Measurements from ENCODE around the gene ULK1. TPM values are rescaled to one million over a fixed set of nuclear protein-coding genes. Genes with fewer than 3 reads are reported as not detected.

ULK1 gene
- total RNA-seq, 2 experiments from 2014 or later, result 20.2 to 24.4 TPM

DNA sequence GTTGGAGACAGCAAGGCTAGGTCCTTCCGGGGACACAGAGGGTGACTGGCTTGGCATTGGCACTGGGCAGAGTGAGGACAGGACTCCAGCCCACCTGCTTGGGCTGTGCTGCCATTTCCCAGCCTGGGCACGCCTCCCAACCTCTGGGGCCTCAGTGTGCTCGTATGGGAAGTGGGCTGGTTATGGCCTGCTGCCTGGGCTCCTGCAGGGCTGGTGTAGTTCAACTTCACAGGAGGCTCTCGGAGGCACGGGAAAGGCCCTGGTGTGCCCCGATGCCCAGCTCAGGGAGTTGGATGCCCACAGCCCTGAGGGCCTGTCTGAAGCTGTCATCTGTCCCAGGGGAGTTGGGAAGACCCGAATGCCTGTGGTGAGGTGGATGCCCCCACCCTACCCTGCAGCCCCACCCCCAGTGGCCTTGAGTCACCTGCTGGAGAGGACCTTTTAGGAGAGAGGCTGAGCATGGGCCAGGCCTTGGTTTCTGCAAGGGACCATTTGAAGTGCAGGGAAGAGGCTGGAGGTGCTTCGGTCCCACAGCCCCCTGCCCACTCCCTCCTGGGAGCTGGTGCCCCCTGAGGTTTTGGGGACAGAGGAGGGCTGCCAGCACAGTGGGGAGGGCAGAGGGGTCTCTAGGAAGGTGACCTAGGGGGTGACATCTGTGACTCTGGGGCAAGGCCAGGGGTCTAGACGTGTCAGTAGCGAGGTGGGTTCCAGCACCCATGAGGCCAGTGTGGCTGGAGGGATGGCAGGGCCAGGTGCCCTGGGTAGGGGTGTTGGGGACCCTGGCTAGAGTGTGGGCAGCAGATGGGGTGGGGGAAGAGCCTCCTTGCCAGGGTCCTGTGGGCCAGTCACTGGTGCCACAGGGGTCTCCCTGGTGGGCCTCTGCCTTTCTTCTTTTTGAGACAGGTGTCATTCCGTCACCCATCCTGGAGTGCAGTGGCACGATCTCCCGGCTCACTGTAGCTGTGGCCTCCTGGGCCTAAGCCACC is 9.1 kb downstream of the ULK1 start:
- Mint-ChIP-seq H3K4me3 (no peak overlapping the region), H3K9me3 (ENCODE audit: low read depth) (no peaks in the 10 kb centered on the region), H3K27me3 (no peaks in the 10 kb centered on the region), H3K36me3 (no peaks in the 10 kb centered on the region), H3K4me1 (peaks cover 4% of the 10 kb centered on the region), H3K27ac (no peak overlapping the region)
- CTCF ChIA-PET, result no interaction called here
- DNase-seq (no peak), ATAC-seq (no peak)

DNA sequence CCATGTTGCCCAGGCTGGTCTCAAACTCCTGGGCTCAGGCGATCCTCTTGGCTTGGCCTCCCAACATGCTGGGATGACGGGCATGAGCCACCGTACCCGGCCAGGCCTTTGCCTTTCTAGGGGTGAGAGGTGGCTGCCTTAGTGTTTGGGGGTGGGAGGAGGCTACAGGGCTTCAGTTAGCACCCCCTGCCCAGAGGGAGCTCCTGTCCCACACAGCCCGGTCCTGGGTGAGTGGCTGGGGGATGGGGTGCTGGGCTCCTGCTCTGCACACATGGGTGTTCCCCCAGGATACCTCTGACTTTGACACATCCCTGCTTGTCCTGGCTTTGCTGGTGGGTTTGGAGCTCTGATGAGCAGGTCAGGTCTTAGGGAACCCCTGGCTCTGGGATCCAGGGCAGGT is 9.9 kb downstream of the ULK1 start:
- no peak for ATAC-seq
- no peaks in the 10 kb centered on the region for H3K9me3 Mint-ChIP-seq (ENCODE audit: low read depth)
- no peaks in the 10 kb centered on the region for H3K36me3 Mint-ChIP-seq
- H3K4me1 Mint-ChIP-seq, result peaks cover 4% of the 10 kb centered on the region
- no peaks in the 10 kb centered on the region for H3K27me3 Mint-ChIP-seq
- CTCF ChIA-PET, result no interaction called here
- DNase-seq, result no peak
- H3K27ac Mint-ChIP-seq, result no peak overlapping the region
- H3K4me3 Mint-ChIP-seq, result no peak overlapping the region

DNA sequence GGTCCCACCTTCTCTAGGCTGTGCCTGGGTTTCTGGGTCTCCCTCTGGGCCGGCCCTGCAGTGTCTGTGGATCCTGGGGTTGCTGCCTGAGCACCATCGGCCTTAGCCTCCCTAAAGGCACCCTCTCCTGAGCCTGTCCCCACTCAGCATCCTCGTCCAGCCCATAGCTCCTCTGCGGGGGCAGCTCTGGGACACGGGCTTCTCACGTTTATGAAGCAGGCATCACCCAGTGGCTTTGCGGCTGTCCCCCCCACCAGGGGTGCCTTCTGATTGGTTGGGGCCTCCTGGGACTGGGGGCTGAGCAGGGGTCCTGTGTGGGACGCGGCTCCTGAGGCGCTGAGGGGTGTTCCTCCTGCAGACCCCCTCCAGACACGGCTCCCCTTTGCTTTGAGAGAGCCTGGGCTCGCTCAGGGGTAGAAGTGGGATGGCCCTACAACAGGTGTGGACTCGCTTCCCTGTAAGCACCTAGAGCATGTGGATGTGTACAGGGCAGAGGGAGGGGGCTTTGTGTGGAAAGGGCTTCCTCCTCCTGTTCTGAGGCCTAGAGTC is 10.7 kb downstream of the ULK1 start:
- no peaks in the 10 kb centered on the region for H3K36me3 Mint-ChIP-seq
- no peaks in the 10 kb centered on the region for H3K27me3 Mint-ChIP-seq
- H3K27ac Mint-ChIP-seq, result no peak overlapping the region
- CTCF ChIA-PET, result no interaction called here
- DNase-seq (no peak), ATAC-seq (no peak)
- H3K4me1 Mint-ChIP-seq, result peaks cover 4% of the 10 kb centered on the region
- H3K9me3 Mint-ChIP-seq (ENCODE audit: low read depth), result no peaks in the 10 kb centered on the region
- H3K4me3 Mint-ChIP-seq, result no peak overlapping the region

DNA sequence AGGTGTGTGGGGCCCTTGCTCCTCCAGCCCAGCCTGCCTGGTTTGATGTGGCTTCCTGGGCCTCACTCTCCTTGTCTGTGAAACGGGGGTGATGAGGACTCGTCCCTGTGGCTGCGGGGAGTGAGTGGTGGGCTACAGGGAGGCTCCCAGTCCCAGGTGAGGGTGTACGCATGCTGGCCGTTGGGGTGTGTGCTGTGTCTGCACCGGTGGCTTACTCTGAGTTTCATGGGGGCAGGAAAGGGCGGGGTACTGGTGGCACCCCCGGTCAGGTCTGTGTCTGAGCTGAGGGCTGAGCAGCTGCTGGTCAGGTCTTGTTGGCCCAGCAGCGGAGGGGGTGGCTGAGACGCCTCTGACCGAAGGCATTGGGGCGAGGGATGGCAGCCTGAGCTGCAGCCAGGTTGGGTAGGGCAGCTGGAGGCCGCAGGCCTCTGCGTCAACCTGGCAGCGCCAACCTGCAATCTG is 11.2 kb downstream of the ULK1 start:
- Mint-ChIP-seq H3K36me3 (no peaks in the 10 kb centered on the region), H3K27me3 (no peaks in the 10 kb centered on the region), H3K27ac (no peak overlapping the region), H3K9me3 (ENCODE audit: low read depth) (no peaks in the 10 kb centered on the region), H3K4me1 (peaks cover 4% of the 10 kb centered on the region), H3K4me3 (no peak overlapping the region)
- no peak for DNase-seq
- CTCF ChIA-PET, result no interaction called here
- ATAC-seq, result no peak

DNA sequence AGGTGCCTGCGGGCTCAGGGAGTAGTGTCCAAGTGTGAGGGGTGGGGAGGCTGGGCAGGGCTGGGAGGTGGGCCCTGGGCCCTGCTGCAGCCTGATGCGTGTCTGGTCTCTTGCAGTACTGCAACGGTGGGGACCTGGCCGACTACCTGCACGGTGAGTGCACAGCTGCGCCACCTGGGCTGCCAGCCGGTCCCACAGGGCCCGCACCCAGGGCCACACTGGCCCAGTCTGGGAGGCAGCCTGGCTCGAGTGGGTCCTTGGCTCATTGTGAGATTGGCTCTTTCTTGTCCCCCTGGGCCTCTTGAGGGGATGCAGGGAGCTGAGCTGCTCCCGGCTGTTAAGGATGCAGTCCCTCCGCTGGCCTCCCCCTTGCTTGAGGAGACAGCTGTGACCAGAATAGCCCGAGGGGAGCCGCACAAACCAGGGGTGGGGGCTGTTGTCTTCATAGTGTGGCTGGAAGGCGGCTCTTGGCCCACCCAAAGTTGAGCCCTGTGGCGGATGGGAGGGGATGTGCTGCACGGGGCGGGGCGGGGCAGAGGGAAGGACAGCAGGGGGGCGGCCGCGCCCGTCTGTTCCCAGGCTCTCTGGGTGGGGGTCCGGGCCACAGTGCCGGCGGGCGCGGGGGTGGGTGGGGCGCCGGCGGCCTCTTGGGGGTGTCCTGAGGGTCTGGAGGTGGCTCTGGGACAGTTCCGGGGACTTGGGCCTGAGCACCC is 13.1 kb downstream of the ULK1 start:
- Mint-ChIP-seq H3K36me3 (no peaks in the 10 kb centered on the region), H3K4me3 (no peak overlapping the region), H3K9me3 (ENCODE audit: low read depth) (no peaks in the 10 kb centered on the region), H3K27ac (no peak overlapping the region), H3K4me1 (peaks cover 4% of the 10 kb centered on the region), H3K27me3 (no peaks in the 10 kb centered on the region)
- DNase-seq, result no peak
- ATAC-seq, result no peak
- CTCF ChIA-PET, result no interaction called here

DNA sequence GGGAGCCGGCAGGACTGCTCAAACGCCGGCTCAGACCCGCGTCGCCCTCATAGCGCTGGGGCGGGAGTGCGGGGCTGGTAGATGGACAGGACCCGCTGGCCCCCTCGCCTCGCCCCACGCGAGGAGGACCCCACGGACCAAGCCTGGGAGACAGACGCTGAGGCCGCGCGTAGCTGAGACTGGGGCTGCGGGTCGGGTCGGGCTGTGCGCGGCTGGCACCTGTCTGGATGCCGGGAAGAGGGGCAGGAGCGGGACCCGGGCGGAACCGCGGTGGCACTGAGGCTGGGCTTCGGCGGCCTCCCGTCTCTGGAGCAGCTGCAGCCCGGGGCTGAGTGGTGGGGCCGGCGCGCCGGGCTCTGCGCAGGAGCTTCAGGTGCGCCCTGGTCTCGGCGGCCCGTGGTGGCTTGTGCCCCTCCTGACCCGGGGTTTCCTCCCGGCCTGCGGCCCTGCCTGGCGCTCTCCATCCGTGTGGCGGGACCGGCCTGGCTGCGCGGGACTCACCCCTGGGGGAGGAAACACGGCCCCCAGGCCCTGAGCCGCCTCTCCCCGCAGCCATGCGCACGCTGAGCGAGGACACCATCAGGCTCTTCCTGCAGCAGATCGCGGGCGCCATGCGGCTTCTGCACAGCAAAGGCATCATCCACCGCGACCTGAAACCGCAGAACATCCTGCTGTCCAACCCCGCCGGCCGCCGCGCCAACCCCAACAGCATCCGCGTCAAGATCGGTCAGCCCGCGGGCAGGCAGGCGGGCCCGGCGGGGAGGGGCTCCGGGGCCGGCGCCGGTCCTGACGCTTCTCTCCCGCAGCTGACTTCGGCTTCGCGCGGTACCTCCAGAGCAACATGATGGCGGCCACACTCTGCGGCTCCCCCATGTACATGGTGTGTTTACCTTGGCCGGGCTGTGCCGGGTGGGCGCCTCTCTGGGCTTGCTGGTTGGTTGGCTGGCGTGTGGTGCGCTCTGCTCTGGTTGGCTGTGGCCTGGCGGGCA is 14.0 kb downstream of the ULK1 start:
- peaks cover 4% of the 10 kb centered on the region for H3K4me1 Mint-ChIP-seq

DNA sequence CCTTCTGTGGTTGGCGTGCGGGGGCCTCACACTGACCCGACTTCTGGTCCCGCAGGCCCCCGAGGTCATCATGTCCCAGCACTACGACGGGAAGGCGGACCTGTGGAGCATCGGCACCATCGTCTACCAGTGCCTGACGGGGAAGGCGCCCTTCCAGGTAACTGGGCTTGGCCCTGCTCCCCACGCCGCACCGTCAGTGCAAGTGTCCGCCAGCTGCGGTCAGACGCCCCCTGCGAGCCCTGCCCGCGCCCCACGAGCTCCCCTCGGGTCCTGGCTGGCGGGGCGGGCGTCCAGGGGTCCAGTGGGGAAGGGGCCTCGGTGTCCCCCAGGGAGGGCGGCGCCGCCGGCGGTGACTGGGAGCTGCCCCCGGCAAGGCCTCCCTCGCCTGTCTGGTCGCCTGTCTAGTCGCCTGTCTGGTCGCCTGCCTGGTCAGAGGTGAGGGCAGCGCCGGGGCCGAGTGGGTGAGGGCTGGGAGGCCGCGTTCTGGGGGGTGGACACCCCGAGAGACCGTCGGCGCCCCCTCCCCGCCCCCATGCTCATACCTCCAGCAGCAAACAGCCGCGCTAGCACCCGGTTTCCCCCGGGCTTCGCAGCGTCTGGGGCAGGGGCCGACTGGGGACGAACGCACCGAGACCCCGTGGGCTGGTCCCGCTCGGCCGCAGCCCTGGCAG is 14.8 kb downstream of the ULK1 start:
- CTCF ChIA-PET, result no interaction called here
- peaks cover 4% of the 10 kb centered on the region for H3K4me1 Mint-ChIP-seq
- no peaks in the 10 kb centered on the region for H3K36me3 Mint-ChIP-seq
- no peak overlapping the region for H3K27ac Mint-ChIP-seq
- H3K27me3 Mint-ChIP-seq, result no peaks in the 10 kb centered on the region
- no peak for DNase-seq
- no peak for ATAC-seq
- H3K4me3 Mint-ChIP-seq, result no peak overlapping the region
- H3K9me3 Mint-ChIP-seq (ENCODE audit: low read depth), result no peaks in the 10 kb centered on the region

More for the DNA sequence above, 14.0 kb downstream of the ULK1 start:
- H3K9me3 Mint-ChIP-seq (ENCODE audit: low read depth), result no peaks in the 10 kb centered on the region
- no peaks in the 10 kb centered on the region for H3K36me3 Mint-ChIP-seq
- H3K27ac Mint-ChIP-seq, result no peak overlapping the region
- H3K27me3 Mint-ChIP-seq, result no peaks in the 10 kb centered on the region
- ATAC-seq (no peak), DNase-seq (no peak)
- CTCF ChIA-PET, result no interaction called here
- no peak overlapping the region for H3K4me3 Mint-ChIP-seq

DNA sequence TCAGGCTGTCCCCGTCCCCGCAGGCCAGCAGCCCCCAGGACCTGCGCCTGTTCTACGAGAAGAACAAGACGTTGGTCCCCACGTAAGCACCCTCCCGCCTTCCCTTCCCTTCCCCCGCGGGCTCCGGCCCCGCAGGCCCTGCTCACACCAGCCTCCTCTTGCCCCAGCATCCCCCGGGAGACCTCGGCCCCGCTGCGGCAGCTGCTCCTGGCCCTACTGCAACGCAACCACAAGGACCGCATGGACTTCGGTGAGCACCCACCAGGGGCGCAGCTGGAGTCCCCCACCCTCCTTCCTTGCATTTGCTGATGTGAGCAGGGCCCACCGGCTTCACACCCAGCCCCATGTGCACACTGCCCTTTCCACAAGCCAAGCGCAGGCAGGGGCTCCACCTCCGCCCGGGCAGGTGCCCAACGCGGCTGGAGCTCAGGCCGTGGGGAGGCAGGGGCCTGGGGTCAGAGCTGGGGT is 15.4 kb downstream of the ULK1 start:
- Mint-ChIP-seq H3K9me3 (ENCODE audit: low read depth) (no peaks in the 10 kb centered on the region), H3K36me3 (no peaks in the 10 kb centered on the region), H3K4me3 (no peak overlapping the region), H3K27me3 (no peaks in the 10 kb centered on the region), H3K27ac (no peak overlapping the region), H3K4me1 (peaks cover 4% of the 10 kb centered on the region)
- no peak for ATAC-seq
- no peak for DNase-seq
- CTCF ChIA-PET, result no interaction called here

DNA sequence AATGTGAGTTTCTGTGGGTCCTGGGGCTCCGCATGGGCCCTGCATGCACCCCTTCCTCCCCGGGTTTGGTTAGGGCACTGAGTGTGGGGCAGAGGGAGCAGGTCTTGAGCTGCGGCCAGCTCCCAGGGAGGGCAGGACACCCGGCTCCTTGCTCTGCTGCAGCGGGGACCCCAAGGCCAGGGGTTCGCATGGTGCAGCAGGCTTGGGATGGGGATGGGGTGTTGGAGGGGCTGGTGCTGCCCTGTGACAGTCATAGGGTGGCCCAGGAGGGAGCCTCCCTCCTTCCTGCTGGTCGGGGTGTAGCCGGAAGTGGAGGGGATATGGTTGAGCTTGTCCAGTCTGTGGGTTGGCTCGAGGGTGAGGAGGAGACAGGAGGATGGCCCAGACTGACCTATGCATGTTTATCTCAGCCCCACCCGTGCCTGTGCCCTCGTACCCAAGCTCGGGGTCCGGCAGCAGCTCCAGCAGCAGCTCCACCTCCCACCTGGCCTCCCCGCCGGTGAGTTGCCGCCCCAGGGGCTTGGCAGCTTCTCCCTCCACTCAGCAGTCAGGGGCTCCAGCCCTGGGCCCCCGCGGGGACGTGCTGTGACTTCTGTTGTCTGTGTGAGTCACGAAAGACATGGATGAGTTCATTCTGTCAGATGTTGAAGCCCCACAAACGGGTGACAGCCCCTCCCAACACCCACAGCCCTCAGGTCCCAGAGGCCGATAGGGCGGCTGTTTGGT is 16.0 kb downstream of the ULK1 start:
- CTCF ChIA-PET, result no interaction called here
- H3K27ac Mint-ChIP-seq, result no peak overlapping the region
- peaks cover 3% of the 10 kb centered on the region for H3K4me1 Mint-ChIP-seq
- DNase-seq (no peak), ATAC-seq (no peak)
- no peaks in the 10 kb centered on the region for H3K27me3 Mint-ChIP-seq
- H3K9me3 Mint-ChIP-seq (ENCODE audit: low read depth), result no peaks in the 10 kb centered on the region
- no peaks in the 10 kb centered on the region for H3K36me3 Mint-ChIP-seq
- no peak overlapping the region for H3K4me3 Mint-ChIP-seq

DNA sequence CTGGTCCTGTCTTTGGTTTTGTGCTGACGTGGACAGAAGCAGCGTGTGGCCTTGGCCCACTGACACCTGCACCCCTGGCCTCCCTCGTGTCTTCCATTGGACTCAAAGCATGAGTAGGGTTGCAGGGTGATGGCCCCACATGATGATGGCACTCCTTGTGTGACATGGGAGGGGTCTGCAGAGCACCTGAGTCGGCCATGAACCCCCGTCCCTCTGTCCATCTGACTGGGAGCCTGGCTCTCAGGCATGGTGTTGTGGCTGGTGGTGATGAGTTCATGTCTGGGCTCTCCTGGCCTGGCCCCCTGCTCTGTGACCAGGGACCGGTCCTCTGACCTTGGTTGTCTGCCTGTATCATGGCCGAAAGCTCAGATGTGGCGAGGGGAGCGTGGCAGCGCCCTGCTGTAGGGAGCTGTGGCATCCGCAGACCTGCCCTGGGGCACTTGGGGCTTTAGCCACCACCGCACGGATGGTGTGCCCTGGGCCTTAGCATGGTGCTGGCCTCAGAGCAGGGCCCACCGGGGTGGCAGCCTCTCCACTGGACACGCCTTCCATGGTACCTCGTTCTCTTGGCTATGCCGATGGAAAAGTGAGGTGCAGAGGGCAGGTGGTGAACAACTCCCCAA is 16.7 kb downstream of the ULK1 start:
- Mint-ChIP-seq H3K4me3 (no peak overlapping the region), H3K36me3 (no peaks in the 10 kb centered on the region), H3K9me3 (ENCODE audit: low read depth) (no peaks in the 10 kb centered on the region), H3K27me3 (no peaks in the 10 kb centered on the region), H3K4me1 (no peaks in the 10 kb centered on the region), H3K27ac (no peak overlapping the region)
- CTCF ChIA-PET, result no interaction called here
- ATAC-seq (no peak), DNase-seq (no peak)

DNA sequence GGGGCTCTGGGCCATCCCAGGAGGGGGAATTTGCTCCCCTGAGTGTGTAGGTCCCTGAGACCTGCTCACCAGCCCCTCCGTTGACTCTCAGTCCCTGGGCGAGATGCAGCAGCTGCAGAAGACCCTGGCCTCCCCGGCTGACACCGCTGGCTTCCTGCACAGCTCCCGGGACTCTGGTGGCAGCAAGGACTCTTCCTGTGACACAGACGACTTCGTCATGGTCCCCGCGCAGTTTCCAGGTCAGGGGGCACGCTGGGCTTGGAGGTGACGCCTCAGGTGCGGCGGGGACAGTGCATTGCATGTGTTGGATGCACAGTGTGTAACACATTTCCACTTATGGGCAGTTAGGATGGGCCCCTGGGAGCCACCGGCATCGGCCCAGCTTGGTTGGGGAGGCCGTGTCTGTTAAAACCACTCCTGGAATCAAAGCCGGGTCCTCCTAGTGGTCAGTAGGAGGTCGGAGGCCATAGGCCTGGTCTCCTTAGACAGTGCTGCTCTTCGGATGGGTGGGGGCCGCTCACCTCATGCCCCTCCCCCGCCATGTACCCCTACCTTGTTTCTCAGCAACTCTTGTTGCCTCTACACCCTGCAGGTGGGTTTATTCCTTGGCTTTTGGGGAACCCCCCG is 17.5 kb downstream of the ULK1 start:
- Mint-ChIP-seq H3K27ac (no peak overlapping the region), H3K36me3 (no peaks in the 10 kb centered on the region), H3K9me3 (ENCODE audit: low read depth) (no peaks in the 10 kb centered on the region), H3K4me1 (no peaks in the 10 kb centered on the region), H3K27me3 (no peaks in the 10 kb centered on the region), H3K4me3 (no peak overlapping the region)
- CTCF ChIA-PET, result no interaction called here
- DNase-seq (no peak), ATAC-seq (no peak)

All from activated CD8-positive, alpha-beta memory T cell treated with anti-CD3 and anti-CD28 coated beads, Interleukin-2, amount 10 ng/mL, durations not matched to agents 7 days and 5 days (primary cell).